Kidney epithelial cell (primary cell): ENCODE results near the gene MARK4. TPM values are rescaled to one million over a fixed set of nuclear protein-coding genes. Genes with fewer than 3 reads are reported as not detected.
A peak's percentile ranks its signal among the peaks of the same experiment; 100 is the strongest.

Experiments used
- DNase-seq: peaks from one replicate; pipeline ENCODE4 v3.0.0-alpha.2; 2010; ENCODE audit warnings: low read depth
- H3K27me3 ChIP-seq: 2 replicates; pipeline ENCODE4 v1.6.0; 2011; ENCODE audit warnings: low read length; ENCODE audit not compliant: control insufficient read depth, insufficient read depth
- H3K36me3 ChIP-seq: 2 replicates; pipeline ENCODE4 v1.5.1; 2011; ENCODE audit warnings: low read length; ENCODE audit not compliant: control insufficient read depth, insufficient read depth
- H3K4me3 ChIP-seq: 2 replicates; pipeline ENCODE4 v1.5.1; 2011; ENCODE audit warnings: low read depth, mild to moderate bottlenecking, control low read depth, low read length
- total RNA-seq: library from RNA; depleted of rRNA; stranded (reverse); fragments of >200 nt; gene quantifications from 2 replicates; pipeline ENCODE4 v1.2.3, GENCODE V29; 2015
- TF ChIP-seq, protein P1 (sequence below): IDR thresholded peaks from 2 replicates; pipeline ENCODE4 v1.5.1; 2011; ENCODE audit warnings: mild to moderate bottlenecking, moderate library complexity, low read length, control low read depth, inconsistent platforms; ENCODE audit not compliant: insufficient read depth, poor library complexity, severe bottlenecking

Gene MARK4
- total RNA-seq, 1 donor from 2014 or later: 21.9 TPM

DNA sequence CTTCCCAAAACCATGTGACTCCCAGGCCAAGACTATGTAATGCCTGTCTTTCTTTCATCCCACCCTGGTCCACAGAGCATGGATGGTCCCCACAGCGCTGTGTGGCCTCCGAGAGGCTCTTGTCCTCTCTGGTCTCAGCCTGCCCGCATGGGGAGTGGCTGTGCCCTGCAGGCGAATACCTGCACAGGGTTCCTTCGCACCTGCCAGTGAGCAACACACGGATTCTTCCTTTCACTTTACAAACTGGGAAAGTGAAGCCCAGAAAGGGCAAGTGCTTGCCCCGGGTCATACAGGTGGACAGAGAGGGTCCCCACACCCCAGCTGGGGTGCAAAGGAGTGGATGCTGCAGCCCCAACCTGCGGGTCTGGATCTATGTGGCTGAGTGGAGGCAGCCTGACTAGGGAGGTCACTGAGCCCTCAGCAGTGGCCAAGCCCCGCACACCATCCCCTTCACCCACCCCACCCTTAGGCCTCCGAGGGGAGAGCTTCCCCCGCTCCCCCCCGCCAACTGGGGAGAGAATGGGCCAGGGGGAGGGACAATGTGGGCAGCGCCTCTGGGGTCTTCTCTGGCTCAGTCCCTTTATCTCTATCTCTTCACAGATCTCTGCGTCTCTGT lies 747 bp upstream of the MARK4 start:
- no peak for DNase-seq
- Histone ChIP-seq H3K36me3 (no peaks in the 10 kb centered on the region), H3K4me3 (peak overlapping the region; percentile 89), H3K27me3 (no peaks in the 10 kb centered on the region)
- TF ChIP-seq, protein P1, sequence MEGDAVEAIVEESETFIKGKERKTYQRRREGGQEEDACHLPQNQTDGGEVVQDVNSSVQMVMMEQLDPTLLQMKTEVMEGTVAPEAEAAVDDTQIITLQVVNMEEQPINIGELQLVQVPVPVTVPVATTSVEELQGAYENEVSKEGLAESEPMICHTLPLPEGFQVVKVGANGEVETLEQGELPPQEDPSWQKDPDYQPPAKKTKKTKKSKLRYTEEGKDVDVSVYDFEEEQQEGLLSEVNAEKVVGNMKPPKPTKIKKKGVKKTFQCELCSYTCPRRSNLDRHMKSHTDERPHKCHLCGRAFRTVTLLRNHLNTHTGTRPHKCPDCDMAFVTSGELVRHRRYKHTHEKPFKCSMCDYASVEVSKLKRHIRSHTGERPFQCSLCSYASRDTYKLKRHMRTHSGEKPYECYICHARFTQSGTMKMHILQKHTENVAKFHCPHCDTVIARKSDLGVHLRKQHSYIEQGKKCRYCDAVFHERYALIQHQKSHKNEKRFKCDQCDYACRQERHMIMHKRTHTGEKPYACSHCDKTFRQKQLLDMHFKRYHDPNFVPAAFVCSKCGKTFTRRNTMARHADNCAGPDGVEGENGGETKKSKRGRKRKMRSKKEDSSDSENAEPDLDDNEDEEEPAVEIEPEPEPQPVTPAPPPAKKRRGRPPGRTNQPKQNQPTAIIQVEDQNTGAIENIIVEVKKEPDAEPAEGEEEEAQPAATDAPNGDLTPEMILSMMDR: no peak

- H3K27me3 ChIP-seq: no peaks in the 10 kb centered on the region
- no peaks in the 10 kb centered on the region for H3K36me3 ChIP-seq
- TF ChIP-seq, protein P1: no peak
- peak overlapping the region; percentile 89 for H3K4me3 ChIP-seq
- no peak for DNase-seq
Observed at GRCh38 chr19:45251452-45252354, 632 bp downstream of the MARK4 start.

DNA sequence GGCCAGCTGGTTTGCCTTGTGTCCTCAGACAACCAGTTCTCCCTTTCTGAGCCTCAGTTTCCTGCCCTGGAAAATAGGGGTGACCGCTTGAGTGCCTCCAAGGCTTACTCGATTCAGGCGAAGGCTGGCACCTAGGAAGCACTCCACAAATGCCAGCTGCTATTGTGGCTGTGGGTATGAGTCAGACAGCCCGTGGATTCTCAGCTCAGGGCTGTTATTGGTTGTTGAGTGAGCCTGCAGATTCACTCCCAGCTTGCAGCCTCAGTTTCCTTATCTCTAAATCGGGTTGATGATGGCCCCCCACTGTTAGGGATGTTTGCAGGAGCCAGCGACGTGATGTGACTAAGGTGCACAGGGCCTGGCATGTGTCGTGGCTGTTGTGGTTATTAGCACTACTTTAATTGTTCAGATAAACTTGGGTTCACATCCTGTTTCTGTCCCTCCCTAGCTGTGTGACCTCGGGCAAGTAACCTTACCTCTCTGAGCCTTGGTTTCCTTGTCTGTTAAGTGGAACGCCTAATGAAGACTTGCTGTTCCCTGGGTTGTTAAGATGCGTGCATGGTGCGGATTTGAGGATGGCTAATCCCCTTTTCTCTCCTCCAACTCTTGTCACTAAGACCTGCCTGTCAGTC lies 2.4 kb downstream of the MARK4 start:
- peak; percentile 21 for DNase-seq
- Histone ChIP-seq H3K4me3 (no peak overlapping the region), H3K27me3 (no peaks in the 10 kb centered on the region), H3K36me3 (no peaks in the 10 kb centered on the region)
- TF ChIP-seq, protein P1: no peak

DNA sequence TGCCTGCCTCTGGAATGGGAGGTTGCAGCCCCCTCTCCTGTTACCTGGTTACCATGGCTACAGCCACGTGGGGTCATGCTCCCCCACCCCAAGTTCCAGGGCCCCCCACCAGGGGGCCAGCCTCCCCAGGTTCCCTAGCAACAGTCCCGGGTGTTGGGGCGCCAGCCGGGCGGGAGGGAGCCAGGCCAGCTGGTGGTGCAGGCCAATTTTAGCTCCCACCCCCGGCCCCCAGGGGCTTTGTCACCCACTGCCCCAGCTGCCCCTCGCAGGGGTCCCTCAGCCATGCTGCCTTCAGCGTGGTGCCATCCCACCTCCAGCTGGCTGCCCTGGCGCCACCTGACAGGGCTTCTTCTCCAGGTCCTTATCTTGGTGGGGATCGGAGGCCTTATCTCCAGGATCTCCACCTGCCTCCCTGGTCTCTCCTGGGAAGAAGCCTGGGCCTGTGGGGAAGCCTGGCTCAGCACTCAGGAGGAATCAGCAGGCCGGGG lies 3.0 kb downstream of the MARK4 start:
- no peaks in the 10 kb centered on the region for H3K36me3 ChIP-seq
- H3K4me3 ChIP-seq: no peak overlapping the region
- no peak for DNase-seq
- TF ChIP-seq, protein P1: peak; percentile 25
- H3K27me3 ChIP-seq: no peaks in the 10 kb centered on the region

GRCh38 chr19:45255611-45256157 lies 4.6 kb downstream of the MARK4 start:
- TF ChIP-seq, protein P1: no peak
- Histone ChIP-seq H3K4me3 (no peak overlapping the region), H3K27me3 (no peaks in the 10 kb centered on the region), H3K36me3 (no peaks in the 10 kb centered on the region)
- DNase-seq: no peak
